GM19238 (cell line): ENCODE data around the gene KIAA0753.

Experiments
- DNase-seq: peaks from one replicate; pipeline ENCODE4 v3.0.0; 2011; ENCODE audit warnings: low spot score; ENCODE audit not compliant: insufficient read length

KIAA0753 gene

GRCh38 chr17:6548578-6549330 lies 91.8 kb downstream of the KIAA0753 start:
- DNase-seq = peak; percentile 75

GRCh38 chr17:6548034-6548433 lies 92.5 kb downstream of the KIAA0753 start:
- no peak for DNase-seq

GRCh38 chr17:6547336-6547735 lies 93.2 kb downstream of the KIAA0753 start:
- DNase-seq = no peak

GRCh38 chr17:6546069-6546718 lies 94.3 kb downstream of the KIAA0753 start:
- no peak for DNase-seq

- no peak for DNase-seq
Measured at GRCh38 chr17:6545291-6545690, 95.2 kb downstream of the KIAA0753 start.

- no peak for DNase-seq
Measured at GRCh38 chr17:6544011-6544370, 96.5 kb downstream of the KIAA0753 start.

- no peak for DNase-seq
Measured at GRCh38 chr17:6543079-6544010, 97.2 kb downstream of the KIAA0753 start.

GRCh38 chr17:6542577-6542976 lies 97.9 kb downstream of the KIAA0753 start:
- no peak for DNase-seq

GRCh38 chr17:6541886-6542285 lies 98.6 kb downstream of the KIAA0753 start:
- no peak for DNase-seq

- DNase-seq = no peak
Measured at GRCh38 chr17:6539871-6540270, 100.6 kb downstream of the KIAA0753 start.

GRCh38 chr17:6536566-6537065 lies 103.9 kb downstream of the KIAA0753 start:
- no peak for DNase-seq

GRCh38 chr17:6536053-6536452 lies 104.5 kb downstream of the KIAA0753 start:
- no peak for DNase-seq

GRCh38 chr17:6534846-6535514 lies 105.5 kb downstream of the KIAA0753 start:
- DNase-seq = no peak

- DNase-seq = no peak
Measured at GRCh38 chr17:6532441-6532885, 108.0 kb downstream of the KIAA0753 start.

GRCh38 chr17:6531575-6531974 lies 108.9 kb downstream of the KIAA0753 start:
- DNase-seq = no peak

GRCh38 chr17:6530324-6530920 lies 110.1 kb downstream of the KIAA0753 start:
- DNase-seq = no peak

- no peak for DNase-seq
Measured at GRCh38 chr17:6528557-6528956, 112.0 kb downstream of the KIAA0753 start.
